ENCODE measurements around the gene RNF212B. TPM values are rescaled to one million over a fixed set of nuclear protein-coding genes. Genes with fewer than 3 reads are reported as not detected.
"Not testable (repeated sequence)": the region's sequence is repeated elsewhere in the genome, so short reads cannot be mapped to it uniquely, and the experiment has no call there.

Gene RNF212B
- total RNA-seq, 4 donors from 2014 or later: 0.59 TPM; not detected in 3

DNA sequence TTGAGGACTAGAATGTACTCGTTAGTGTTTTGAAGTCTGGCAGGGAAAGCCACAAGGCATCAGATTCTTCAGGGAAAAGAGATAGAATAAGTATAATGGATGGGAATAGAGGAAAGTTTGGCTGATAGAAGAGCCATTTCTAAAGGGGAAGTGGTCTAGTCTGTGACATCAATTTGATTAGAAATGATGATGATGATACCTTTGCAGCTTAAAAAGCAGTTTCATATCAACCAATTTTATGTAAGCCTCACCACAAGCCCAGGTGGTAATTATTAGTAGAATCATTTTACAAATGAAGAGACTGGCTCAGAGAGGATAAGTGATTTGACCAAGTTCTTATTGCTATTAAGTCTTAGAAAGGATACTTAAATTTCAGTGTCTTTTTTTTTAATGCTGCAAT lies 2.9 kb downstream of the RNF212B start:
- H3K4me3 ChIP-seq (ENCODE audit: low read depth, poor library complexity, severe bottlenecking): no peak overlapping the region
- TF ChIP-seq, protein P1, sequence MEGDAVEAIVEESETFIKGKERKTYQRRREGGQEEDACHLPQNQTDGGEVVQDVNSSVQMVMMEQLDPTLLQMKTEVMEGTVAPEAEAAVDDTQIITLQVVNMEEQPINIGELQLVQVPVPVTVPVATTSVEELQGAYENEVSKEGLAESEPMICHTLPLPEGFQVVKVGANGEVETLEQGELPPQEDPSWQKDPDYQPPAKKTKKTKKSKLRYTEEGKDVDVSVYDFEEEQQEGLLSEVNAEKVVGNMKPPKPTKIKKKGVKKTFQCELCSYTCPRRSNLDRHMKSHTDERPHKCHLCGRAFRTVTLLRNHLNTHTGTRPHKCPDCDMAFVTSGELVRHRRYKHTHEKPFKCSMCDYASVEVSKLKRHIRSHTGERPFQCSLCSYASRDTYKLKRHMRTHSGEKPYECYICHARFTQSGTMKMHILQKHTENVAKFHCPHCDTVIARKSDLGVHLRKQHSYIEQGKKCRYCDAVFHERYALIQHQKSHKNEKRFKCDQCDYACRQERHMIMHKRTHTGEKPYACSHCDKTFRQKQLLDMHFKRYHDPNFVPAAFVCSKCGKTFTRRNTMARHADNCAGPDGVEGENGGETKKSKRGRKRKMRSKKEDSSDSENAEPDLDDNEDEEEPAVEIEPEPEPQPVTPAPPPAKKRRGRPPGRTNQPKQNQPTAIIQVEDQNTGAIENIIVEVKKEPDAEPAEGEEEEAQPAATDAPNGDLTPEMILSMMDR (IDR thresholded peaks at IDR 0.05): no peak
- no peak for TF ChIP-seq POLR2A (IDR thresholded peaks at IDR 0.05)
- intact Hi-C loops (cut with DNase I; ENCODE audit: low total_unique reads): no loop called here
- no peak for DNase-seq (ENCODE audit: low spot score in 2 of 2)
- 61 to 74% methylated on average over 1 of the region's 1 CpG for WGBS, 2 donors

DNA sequence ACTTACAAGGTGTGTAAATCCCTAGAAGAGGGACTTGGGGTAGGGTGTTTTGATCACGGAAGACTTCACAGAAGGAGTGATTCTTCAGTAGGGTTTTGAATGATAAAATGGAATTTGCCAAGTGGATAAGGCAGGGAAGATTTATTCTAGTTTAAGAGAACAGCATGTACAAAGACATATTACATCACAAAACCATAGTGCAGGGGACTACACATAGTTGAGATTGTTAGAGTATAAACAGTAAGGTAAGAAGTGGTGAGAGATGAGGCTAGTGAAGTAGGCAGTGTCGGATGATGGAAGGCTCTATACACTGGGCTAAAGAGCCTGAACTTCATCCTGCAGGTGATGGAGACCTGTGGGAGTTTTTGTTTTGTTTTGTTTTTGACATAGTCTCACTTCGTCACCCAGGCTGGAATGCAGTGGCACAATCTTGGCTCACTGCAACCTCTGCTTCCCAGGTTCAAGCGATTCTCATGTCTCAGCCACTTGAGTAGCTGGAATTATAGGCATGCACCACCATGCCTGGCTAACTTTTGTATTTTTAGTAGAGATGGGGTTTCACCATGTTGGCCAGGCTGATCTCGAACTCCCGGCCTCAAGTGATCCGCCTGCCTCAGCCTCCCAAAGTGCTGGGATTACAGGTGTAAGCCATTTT lies 3.5 kb downstream of the RNF212B start:
- WGBS, 2 donors: 91 to 94% methylated on average over 7 of the region's 7 CpGs

DNA sequence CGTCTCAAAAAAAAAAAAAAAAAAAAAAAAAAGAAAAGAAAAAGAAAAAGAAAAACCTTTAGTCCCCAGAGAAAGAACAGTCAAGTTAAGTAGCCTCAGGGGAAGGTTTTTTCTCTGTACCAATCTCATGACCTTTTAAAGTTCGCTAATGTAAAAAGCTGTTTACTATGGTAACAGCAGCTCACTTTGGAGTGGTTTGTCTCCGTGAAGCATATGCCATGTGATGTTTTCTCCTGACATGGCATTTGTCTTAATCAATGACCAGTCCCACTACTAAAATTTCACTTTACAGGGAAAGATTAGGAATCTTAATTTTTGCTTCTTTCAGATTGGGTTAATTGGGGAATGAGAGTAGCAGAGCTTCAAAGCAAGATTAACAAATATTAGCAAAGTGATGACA lies 4.3 kb downstream of the RNF212B start:
- no peak overlapping the region for H3K4me3 ChIP-seq (ENCODE audit: low read depth, poor library complexity, severe bottlenecking)
- TF ChIP-seq, protein P1 (IDR thresholded peaks at IDR 0.05): no peak
- TF ChIP-seq POLR2A (IDR thresholded peaks at IDR 0.05): no peak
- 77 to 79% methylated on average over 3 of the region's 3 CpGs for WGBS, 2 donors
- intact Hi-C loops (cut with DNase I; ENCODE audit: low total_unique reads): no loop called here
- DNase-seq (ENCODE audit: low spot score in 2 of 2): no peak

More for the DNA sequence above, 3.5 kb downstream of the RNF212B start:
- intact Hi-C loops (cut with DNase I; ENCODE audit: low total_unique reads); DNase-seq (ENCODE audit: low spot score in 2 of 2); H3K4me3 ChIP-seq (ENCODE audit: low read depth, poor library complexity, severe bottlenecking): not testable (repeated sequence)

DNA sequence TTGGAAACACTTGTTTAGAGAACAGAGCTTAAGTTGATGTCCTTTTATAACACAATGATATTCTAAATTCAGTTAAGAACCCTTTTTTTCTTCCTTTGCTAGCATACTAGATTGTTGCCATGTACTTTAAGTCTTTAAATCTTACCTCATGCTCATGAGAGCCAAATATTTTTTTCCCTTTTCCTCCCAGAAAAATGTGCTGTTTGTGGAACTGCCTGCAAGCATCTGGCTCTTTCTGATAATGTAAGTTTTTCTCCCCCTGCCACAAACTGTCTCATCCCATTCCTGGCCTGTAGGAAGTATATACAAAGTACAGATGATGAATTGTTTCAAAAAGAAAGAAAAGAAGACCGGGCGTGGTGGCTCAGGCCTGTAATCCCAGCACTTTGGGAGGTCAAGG lies 5.3 kb downstream of the RNF212B start:
- no peak for DNase-seq (ENCODE audit: low spot score in 2 of 2)
- intact Hi-C loops (cut with DNase I; ENCODE audit: low total_unique reads): no loop called here
- no peak overlapping the region for H3K4me3 ChIP-seq (ENCODE audit: low read depth, poor library complexity, severe bottlenecking)
- TF ChIP-seq, protein P1 (IDR thresholded peaks at IDR 0.05): no peak
- no peak for TF ChIP-seq POLR2A (IDR thresholded peaks at IDR 0.05)
- 89 to 91% methylated on average over 2 of the region's 2 CpGs for WGBS, 2 donors

DNA sequence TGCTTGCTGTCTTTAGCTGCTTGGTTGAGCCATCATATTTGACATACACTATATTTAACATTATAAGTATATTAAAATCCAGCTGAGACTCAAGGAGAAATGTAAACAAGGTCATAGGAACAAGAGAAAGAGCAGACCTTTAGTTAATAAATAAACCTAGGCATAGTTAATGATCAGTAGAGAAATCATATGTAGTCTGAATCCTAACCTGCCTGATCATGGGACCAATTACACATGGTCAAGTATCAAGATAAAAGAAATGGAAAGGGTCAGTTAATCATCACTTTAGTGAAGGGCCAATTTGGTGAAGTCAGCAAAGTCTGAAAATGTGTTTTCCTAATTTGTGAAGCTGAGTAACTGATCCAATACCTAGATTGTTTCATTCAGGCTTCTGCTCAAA lies 7.5 kb downstream of the RNF212B start:
- TF ChIP-seq, protein P1 (IDR thresholded peaks at IDR 0.05): no peak
- no peak for TF ChIP-seq POLR2A (IDR thresholded peaks at IDR 0.05)
- intact Hi-C loops (cut with DNase I; ENCODE audit: low total_unique reads): no loop called here
- no peak for DNase-seq (ENCODE audit: low spot score in 2 of 2)
- no peak overlapping the region for H3K4me3 ChIP-seq (ENCODE audit: low read depth, poor library complexity, severe bottlenecking)

DNA sequence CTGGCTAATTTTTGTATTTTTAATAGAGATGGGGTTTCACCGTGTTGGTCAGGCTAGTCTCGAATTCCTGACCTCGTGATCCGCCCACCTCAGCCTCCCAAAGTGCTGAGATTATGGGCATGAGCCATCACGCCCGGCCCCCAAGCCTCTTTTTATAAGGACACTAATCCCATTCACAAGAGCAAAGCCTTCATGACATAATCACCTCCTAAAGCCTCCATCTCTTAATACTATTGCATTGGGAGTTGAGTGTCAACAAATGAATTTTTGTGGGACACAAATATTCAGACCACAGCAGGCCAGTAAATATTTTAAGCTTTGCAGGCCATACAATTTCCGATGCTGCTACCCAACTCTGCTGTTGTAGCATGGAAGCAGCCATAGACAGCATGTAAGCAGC lies 10.9 kb downstream of the RNF212B start:
- intact Hi-C loops (cut with DNase I; ENCODE audit: low total_unique reads): no loop called here
- no peak for TF ChIP-seq POLR2A (IDR thresholded peaks at IDR 0.05)
- DNase-seq (ENCODE audit: low spot score in 2 of 2): no peak
- WGBS, 2 donors: 80 to 95% methylated on average over 7 of the region's 7 CpGs
- no peak overlapping the region for H3K4me3 ChIP-seq (ENCODE audit: low read depth, poor library complexity, severe bottlenecking)

DNA sequence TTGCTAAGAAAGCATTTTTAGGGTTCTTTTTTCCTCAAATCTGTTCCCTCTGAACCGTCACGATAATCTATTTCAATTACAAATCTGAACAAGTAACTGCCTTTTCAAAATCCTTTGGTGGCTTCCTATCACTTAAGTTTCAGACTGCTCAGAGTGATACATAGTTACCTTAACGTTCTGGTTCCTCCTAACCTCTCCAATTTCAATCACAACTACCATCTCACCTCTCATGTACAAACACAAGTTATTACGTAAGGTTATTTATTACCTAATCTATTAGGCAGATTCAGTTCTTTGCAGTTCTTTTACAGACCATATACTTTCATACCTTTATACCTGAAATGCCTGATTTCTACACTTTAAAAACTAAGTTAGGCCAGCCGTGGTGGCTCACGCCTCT lies 12.1 kb downstream of the RNF212B start:
- intact Hi-C loops (cut with DNase I; ENCODE audit: low total_unique reads): no loop called here
- no peak overlapping the region for H3K4me3 ChIP-seq (ENCODE audit: low read depth, poor library complexity, severe bottlenecking)
- TF ChIP-seq POLR2A (IDR thresholded peaks at IDR 0.05): no peak
- TF ChIP-seq, protein P1 (IDR thresholded peaks at IDR 0.05): no peak
- WGBS, 2 donors: 77 to 78% methylated on average over 6 of the region's 6 CpGs
- DNase-seq (ENCODE audit: low spot score in 2 of 2): no peak

Measured in lower leg skin (tissue), 4 donors.